Upper lobe of left lung (tissue), 6 donors: ENCODE data around the gene G6PC1. TPM values are rescaled to one million over a fixed set of nuclear protein-coding genes. Genes with fewer than 3 reads are reported as not detected.
"Not testable (repeated sequence)": the region's sequence is repeated elsewhere in the genome, so short reads cannot be mapped to it uniquely, and the experiment has no call there.

ENCODE experiments used
- ATAC-seq, 2 donors: fragments of 200-7000 bp; cut with Tn5 transposase; one replicate each; pipeline ENCODE4 v1.9.1; 2022; ENCODE audit warnings: mild to moderate bottlenecking in 2 of 2, moderate library complexity in 2 of 2; ENCODE audit not compliant: low FRiP score in 2 of 2
- DNase-seq, 2 donors: peaks; one replicate each; pipeline ENCODE4 v3.0.0-alpha.2; 2019 to 2020
- H3K27ac ChIP-seq, 4 donors: fragments of 200-600 bp; sonication (generic); one replicate each; pipeline ENCODE4 v1.5.1; 2016 to 2019
- H3K27me3 ChIP-seq, 4 donors: fragments of 200-600 bp; sonication (generic); one replicate each; pipeline ENCODE4 v1.5.1; 2017 to 2019
- H3K36me3 ChIP-seq, 4 donors: fragments of 200-600 bp; sonication (generic); one replicate each; pipeline ENCODE4 v1.5.1; 2016 to 2019
- H3K4me1 ChIP-seq, 4 donors: fragments of 200-600 bp; sonication (generic); one replicate each; pipeline ENCODE4 v1.5.1; 2018 to 2019
- H3K4me3 ChIP-seq, 4 donors: fragments of 200-600 bp; sonication (generic); one replicate each; pipeline ENCODE4 v1.5.1; 2017 to 2019; ENCODE audit warnings: mild to moderate bottlenecking in 2 of 4, moderate library complexity in 1 of 4
- H3K9me3 ChIP-seq, 4 donors: fragments of 200-600 bp; sonication (generic); one replicate each; pipeline ENCODE4 v1.5.1; 2018 to 2019
- CTCF ChIP-seq, 6 experiments: fragments of 450-650 bp in 4 of 6; fragments of 200-600 bp in 2 of 6; sonication (generic) in 2 of 6; IDR thresholded peaks; one replicate each; pipeline ENCODE4 v1.5.1; 2016 to 2019; ENCODE audit warnings: antibody characterized with exemption in 6 of 6
- EP300 ChIP-seq, 4 donors: sonication (generic); formaldehyde crosslinking; IDR thresholded peaks; one replicate each; pipeline ENCODE4 v1.5.1; 2017; ENCODE audit warnings: antibody characterized with exemption in 4 of 4, control low read depth in 2 of 4
- POLR2A ChIP-seq, 4 donors: fragments of 450-650 bp; IDR thresholded peaks; one replicate each; pipeline ENCODE4 v1.5.1; 2016 to 2017; ENCODE audit warnings: antibody characterized with exemption in 4 of 4, mild to moderate bottlenecking in 2 of 4
- POLR2AphosphoS5 ChIP-seq, 2 donors: sonication (generic); formaldehyde crosslinking; IDR thresholded peaks; one replicate each; pipeline ENCODE4 v1.5.1; 2017; ENCODE audit warnings: antibody characterized with exemption in 2 of 2
- WGBS, 2 donors: methylation state at CpG; one replicate each; pipeline ENCODE4 v1.1.5; 2017 to 2018; 5-methylcytosine and 5-hydroxymethylcytosine counted together
- total RNA-seq, 6 donors: library from RNA; depleted of rRNA in 4 of 6; stranded (reverse); fragments of >200 nt in 4 of 6; gene quantifications; one replicate each; pipeline versions ENCODE4 v1.1.0 to v1.2.1, GENCODE V29; 2016 to 2021
- donor health status: DM: no; HTN: no; CAD: no; lungs with moderate emphysema.
- donor health status: DM: no; HTN: yes; CAD: no; lungs with severe emphysema.

Gene G6PC1
- total RNA-seq, result not detected

DNA sequence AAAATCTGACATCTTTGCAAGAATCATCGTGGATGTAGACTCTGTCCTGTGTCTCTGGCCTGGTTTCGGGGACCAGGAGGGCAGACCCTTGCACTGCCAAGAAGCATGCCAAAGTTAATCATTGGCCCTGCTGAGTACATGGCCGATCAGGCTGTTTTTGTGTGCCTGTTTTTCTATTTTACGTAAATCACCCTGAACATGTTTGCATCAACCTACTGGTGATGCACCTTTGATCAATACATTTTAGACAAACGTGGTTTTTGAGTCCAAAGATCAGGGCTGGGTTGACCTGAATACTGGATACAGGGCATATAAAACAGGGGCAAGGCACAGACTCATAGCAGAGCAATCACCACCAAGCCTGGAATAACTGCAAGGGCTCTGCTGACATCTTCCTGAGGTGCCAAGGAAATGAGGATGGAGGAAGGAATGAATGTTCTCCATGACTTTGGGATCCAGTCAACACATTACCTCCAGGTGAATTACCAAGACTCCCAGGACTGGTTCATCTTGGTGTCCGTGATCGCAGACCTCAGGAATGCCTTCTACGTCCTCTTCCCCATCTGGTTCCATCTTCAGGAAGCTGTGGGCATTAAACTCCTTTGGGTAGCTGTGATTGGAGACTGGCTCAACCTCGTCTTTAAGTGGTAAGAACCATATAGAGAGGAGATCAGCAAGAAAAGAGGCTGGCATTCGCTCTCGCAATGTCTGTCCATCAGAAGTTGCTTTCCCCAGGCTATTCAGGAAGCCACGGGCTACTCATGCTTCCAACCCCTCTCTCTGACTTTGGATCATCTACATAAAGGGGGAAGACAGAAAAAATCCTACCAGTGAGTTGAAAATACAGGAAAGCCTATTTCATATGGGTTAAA is at the start of gene G6PC1:
Gene G6PC1 (plus strand): TSS at position 340 of the 872 bp plus-strand sequence. CDS start 78 bp downstream, at position 418.
- Histone ChIP-seq H3K9me3 (no peaks in the 10 kb centered on the region), H3K36me3 (no peaks in the 10 kb centered on the region), H3K27ac (no peak within 1 kb of the TSS), H3K27me3 (no peaks in the 10 kb centered on the region), H3K4me1 (peaks cover 0 to under 1% (median under 1%) of the 10 kb centered on the region in 4 donors), H3K4me3 (no peak within 1 kb of the TSS)
- DNase-seq (no peak), ATAC-seq (no peak)
- 79 to 83% methylated on average over 12 of the region's 12 CpGs for WGBS, 2 donors
- TF ChIP-seq POLR2A (IDR thresholded peaks at IDR 0.05) (no peak), POLR2AphosphoS5 (IDR thresholded peaks at IDR 0.05) (no peak), CTCF (IDR thresholded peaks at IDR 0.05) (no peak), EP300 (IDR thresholded peaks at IDR 0.05) (no peak)

- peaks cover 0 to 2% (median 0%) of the 10 kb centered on the region in 4 donors for H3K36me3 ChIP-seq
- peak; percentile 15 to 38 for ATAC-seq
- 40 to 56% methylated on average over 6 to 9 of the region's 9 CpGs for WGBS, 2 donors
- no peaks in the 10 kb centered on the region for H3K27me3 ChIP-seq
- TF ChIP-seq EP300 (IDR thresholded peaks at IDR 0.05) (no peak), POLR2A (IDR thresholded peaks at IDR 0.05) (peak in 1 of 4 donors; percentile 45)
- H3K9me3 ChIP-seq, result no peaks in the 10 kb centered on the region
- peak in 1 of 2 donors; percentile 86 for DNase-seq
- peak within 1 kb of the TSS; percentile 64 to 88 (median 80) for H3K27ac ChIP-seq
- peaks cover 20 to 38% (median 27%) of the 10 kb centered on the region in 4 donors for H3K4me1 ChIP-seq
- H3K4me3 ChIP-seq, result peak within 1 kb of the TSS in 3 of 4 donors; percentile 40 to 51 (median 48)
Measured at GRCh38 chr17:42850954-42851353, 49.6 kb upstream of the G6PC1 start, which contains the start of gene AOC3. AOC3 (plus strand) TSS chr17:42851199; CDS start chr17:42851344, 145 bp downstream.

- not testable (repeated sequence) for ATAC-seq, H3K36me3 ChIP-seq, H3K9me3 ChIP-seq, H3K27me3 ChIP-seq
- peaks cover 14 to 36% (median 20%) of the 10 kb centered on the region in 4 donors for H3K4me1 ChIP-seq
- peak in 1 of 2 donors; percentile 53 for DNase-seq
- peak overlapping the region in 3 of 4 donors; percentile 40 to 51 (median 48) for H3K4me3 ChIP-seq
- WGBS, 2 donors, result 81 to 93% methylated on average over 2 to 10 of the region's 28 CpGs
- H3K27ac ChIP-seq, result peak overlapping the region; percentile 64 to 88 (median 80)
Measured at GRCh38 chr17:42851371-42852240, 49.0 kb upstream of the G6PC1 start.

GRCh38 chr17:42852351-42852750 is 48.2 kb upstream of the G6PC1 start:
- peak overlapping the region; percentile 64 to 88 (median 80) for H3K27ac ChIP-seq
- H3K4me3 ChIP-seq, result peak overlapping the region; percentile 14 to 51 (median 44)
- peaks cover 9 to 29% (median 13%) of the 10 kb centered on the region in 4 donors for H3K4me1 ChIP-seq
- TF ChIP-seq POLR2A (IDR thresholded peaks at IDR 0.05), result peak in 1 of 4 donors; percentile 16
- TF ChIP-seq POLR2AphosphoS5 (IDR thresholded peaks at IDR 0.05), result no peak
- WGBS, 2 donors, result 69 to 74% methylated on average over 9 to 15 of the region's 15 CpGs
- no peaks in the 10 kb centered on the region for H3K9me3 ChIP-seq
- DNase-seq, result no peak
- ATAC-seq, result no peak
- no peaks in the 10 kb centered on the region for H3K36me3 ChIP-seq
- no peaks in the 10 kb centered on the region for H3K27me3 ChIP-seq

DNA sequence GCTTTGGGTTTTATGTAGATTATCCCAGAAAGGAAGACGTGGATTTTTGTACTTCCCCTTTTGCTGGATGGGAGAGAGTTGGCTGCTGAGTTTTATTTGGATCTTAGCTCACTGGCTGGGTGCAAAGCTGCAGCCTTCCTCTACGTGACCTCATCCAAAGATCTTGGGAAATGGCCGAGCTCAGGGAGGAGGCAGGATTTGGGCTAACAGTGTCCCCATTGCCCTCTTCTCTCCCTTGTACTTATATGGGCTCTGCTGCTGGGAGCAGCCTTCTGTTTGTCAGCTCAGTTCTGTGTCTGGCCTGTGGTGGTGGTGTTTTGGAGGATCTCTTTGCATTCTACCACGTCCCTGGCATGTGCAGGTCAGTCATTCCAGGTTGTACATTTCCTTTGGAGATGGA is 47.6 kb upstream of the G6PC1 start:
- ATAC-seq (no peak), DNase-seq (no peak)
- TF ChIP-seq POLR2AphosphoS5 (IDR thresholded peaks at IDR 0.05), result no peak
- no peak for TF ChIP-seq POLR2A (IDR thresholded peaks at IDR 0.05)
- no peak for TF ChIP-seq CTCF (IDR thresholded peaks at IDR 0.05)
- TF ChIP-seq EP300 (IDR thresholded peaks at IDR 0.05), result no peak
- peaks cover 9 to 25% (median 11%) of the 10 kb centered on the region in 4 donors for H3K4me1 ChIP-seq
- WGBS, 2 donors, result 55 to 72% methylated on average over 4 of the region's 4 CpGs
- no peaks in the 10 kb centered on the region for H3K9me3 ChIP-seq
- H3K27me3 ChIP-seq, result no peaks in the 10 kb centered on the region
- H3K27ac ChIP-seq, result peak overlapping the region; percentile 64 to 88 (median 80)
- H3K4me3 ChIP-seq, result peak overlapping the region in 3 of 4 donors; percentile 40 to 51 (median 48)
- no peaks in the 10 kb centered on the region for H3K36me3 ChIP-seq

GRCh38 chr17:42853597-42853967 is 47.0 kb upstream of the G6PC1 start:
- ATAC-seq, result no peak
- no peak for DNase-seq
- H3K4me3 ChIP-seq, result peak overlapping the region; percentile 3 to 51 (median 44)

More at GRCh38 chr17:42853597-42853967, 47.0 kb upstream of the G6PC1 start:
- TF ChIP-seq CTCF (IDR thresholded peaks at IDR 0.05) (no peak), POLR2AphosphoS5 (IDR thresholded peaks at IDR 0.05) (no peak), POLR2A (IDR thresholded peaks at IDR 0.05) (no peak), EP300 (IDR thresholded peaks at IDR 0.05) (no peak)
- 51 to 62% methylated on average over 5 of the region's 5 CpGs for WGBS, 2 donors
- H3K4me1 ChIP-seq, result peaks cover 9 to 25% (median 11%) of the 10 kb centered on the region in 4 donors
- no peaks in the 10 kb centered on the region for H3K9me3 ChIP-seq
- H3K27me3 ChIP-seq, result no peaks in the 10 kb centered on the region
- H3K27ac ChIP-seq, result peak overlapping the region; percentile 64 to 88 (median 80)
- H3K36me3 ChIP-seq, result no peaks in the 10 kb centered on the region
